Measurements from ENCODE around the gene ARF5.

DNA sequence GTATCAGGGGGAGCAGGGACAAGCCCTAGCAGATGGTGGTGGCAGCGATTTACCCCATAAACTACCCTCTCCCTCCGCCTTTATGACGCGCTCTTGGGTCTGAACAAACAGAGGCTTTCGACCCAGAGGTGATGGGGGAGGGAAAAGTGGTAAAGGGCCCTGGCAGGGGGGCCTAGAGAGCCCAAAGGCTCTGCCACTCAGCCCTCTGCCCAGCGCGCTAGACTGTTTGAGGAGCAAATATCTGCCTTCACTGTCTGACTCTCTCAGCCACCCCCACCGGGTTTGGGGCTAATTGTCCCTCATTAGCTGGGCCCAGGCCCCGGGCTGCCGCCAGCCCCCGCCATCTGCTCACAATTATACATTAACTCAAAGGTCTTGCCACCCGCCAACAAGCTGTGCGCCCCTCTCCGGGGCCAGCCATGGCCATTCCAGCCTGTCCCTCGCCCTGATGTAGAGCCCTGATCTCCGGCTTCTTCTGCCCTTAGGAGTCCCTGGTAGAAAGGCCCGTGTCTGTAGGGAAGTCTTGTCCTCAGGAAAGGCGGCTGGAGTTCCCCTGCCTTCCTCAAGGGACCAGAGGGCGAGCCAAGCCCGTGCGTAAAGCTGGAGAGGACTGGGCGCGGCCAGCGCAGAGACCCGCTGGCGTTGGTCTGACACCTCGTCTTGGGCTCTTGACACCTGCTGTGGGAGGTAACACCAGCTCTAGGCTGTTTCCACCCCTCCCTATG lies 31.6 kb downstream of the ARF5 start:
- no peak for TF ChIP-seq POLR2A (IDR thresholded peaks at IDR 0.05; ENCODE audit: low read depth)
- TF ChIP-seq, protein P1, sequence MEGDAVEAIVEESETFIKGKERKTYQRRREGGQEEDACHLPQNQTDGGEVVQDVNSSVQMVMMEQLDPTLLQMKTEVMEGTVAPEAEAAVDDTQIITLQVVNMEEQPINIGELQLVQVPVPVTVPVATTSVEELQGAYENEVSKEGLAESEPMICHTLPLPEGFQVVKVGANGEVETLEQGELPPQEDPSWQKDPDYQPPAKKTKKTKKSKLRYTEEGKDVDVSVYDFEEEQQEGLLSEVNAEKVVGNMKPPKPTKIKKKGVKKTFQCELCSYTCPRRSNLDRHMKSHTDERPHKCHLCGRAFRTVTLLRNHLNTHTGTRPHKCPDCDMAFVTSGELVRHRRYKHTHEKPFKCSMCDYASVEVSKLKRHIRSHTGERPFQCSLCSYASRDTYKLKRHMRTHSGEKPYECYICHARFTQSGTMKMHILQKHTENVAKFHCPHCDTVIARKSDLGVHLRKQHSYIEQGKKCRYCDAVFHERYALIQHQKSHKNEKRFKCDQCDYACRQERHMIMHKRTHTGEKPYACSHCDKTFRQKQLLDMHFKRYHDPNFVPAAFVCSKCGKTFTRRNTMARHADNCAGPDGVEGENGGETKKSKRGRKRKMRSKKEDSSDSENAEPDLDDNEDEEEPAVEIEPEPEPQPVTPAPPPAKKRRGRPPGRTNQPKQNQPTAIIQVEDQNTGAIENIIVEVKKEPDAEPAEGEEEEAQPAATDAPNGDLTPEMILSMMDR (IDR thresholded peaks at IDR 0.05) = no peak

Measured in esophagus muscularis mucosa (tissue), 3 donors.